Stimulated activated CD4-positive, alpha-beta T cell treated with anti-CD3 and anti-CD28 coated beads, TNF-alpha, amount 100 ng/mL, for 4 hours (primary cell): ENCODE measurements around the gene ZNF514.

Source experiments
- DNase-seq, 3 experiments: peaks; one replicate each; pipeline ENCODE4 v3.0.0-alpha.2; 2020; ENCODE audit warnings: low read depth in 3 of 3

ZNF514 gene

GRCh38 chr2:95159690-95160449 lies at the start of gene ZNF514:
Gene ZNF514, minus strand, starts transcription at chr2:95159848. Its CDS starts 6,595 bp downstream, at chr2:95153253.
- peak; percentile 51 to 58 (median 58) for DNase-seq

GRCh38 chr2:95208106-95208505 lies 48.5 kb upstream of the ZNF514 start:
- DNase-seq = no peak

- DNase-seq = peak; percentile 55 to 76 (median 61)
Measured at GRCh38 chr2:95207111-95207961, 47.7 kb upstream of the ZNF514 start, which contains the start of gene ZNF892. Gene ZNF892, plus strand, starts transcription at chr2:95207521. Its CDS starts 295 bp downstream, at chr2:95207816.

GRCh38 chr2:95206096-95206495 lies 46.4 kb upstream of the ZNF514 start:
- DNase-seq = no peak

- DNase-seq = no peak
Measured at GRCh38 chr2:95204396-95204795, 44.7 kb upstream of the ZNF514 start.

GRCh38 chr2:95203911-95204310 lies 44.3 kb upstream of the ZNF514 start:
- no peak for DNase-seq

- DNase-seq = peak in 2 of 3 experiments; percentile 3 to 24
Measured at GRCh38 chr2:95192956-95193355, 33.3 kb upstream of the ZNF514 start.

- no peak for DNase-seq
Measured at GRCh38 chr2:95185973-95186372, 26.3 kb upstream of the ZNF514 start.

GRCh38 chr2:95185197-95185596 lies 25.5 kb upstream of the ZNF514 start:
- DNase-seq = no peak

GRCh38 chr2:95181774-95182173 lies 22.1 kb upstream of the ZNF514 start:
- no peak for DNase-seq

- DNase-seq = no peak
Measured at GRCh38 chr2:95179451-95179850, 19.8 kb upstream of the ZNF514 start.

GRCh38 chr2:95174031-95174542 lies 14.4 kb upstream of the ZNF514 start:
- no peak for DNase-seq

- DNase-seq = no peak
Measured at GRCh38 chr2:95171902-95172301, 12.3 kb upstream of the ZNF514 start.

- no peak for DNase-seq
Measured at GRCh38 chr2:95166065-95166763, 6.6 kb upstream of the ZNF514 start.

- peak; percentile 92 to 95 (median 94) for DNase-seq
Measured at GRCh38 chr2:95165371-95166064, 5.9 kb upstream of the ZNF514 start, which contains the start of gene ZNF2. Gene ZNF2, plus strand, starts transcription at chr2:95165809. Its CDS starts 10,418 bp downstream, at chr2:95176227.

- no peak for DNase-seq
Measured at GRCh38 chr2:95165030-95165370, 5.4 kb upstream of the ZNF514 start.

GRCh38 chr2:95158891-95159619 lies 593 bp downstream of the ZNF514 start:
- DNase-seq = peak in 1 of 3 experiments; percentile 21

- no peak for DNase-seq
Measured at GRCh38 chr2:95158441-95158840, 1.2 kb downstream of the ZNF514 start.

GRCh38 chr2:95149397-95149984 lies 10.2 kb downstream of the ZNF514 start:
- no peak for DNase-seq

GRCh38 chr2:95143838-95144237 lies 15.8 kb downstream of the ZNF514 start:
- no peak for DNase-seq
